ENCODE measurements around the gene TNNT1.

The TNNT1 gene

DNA sequence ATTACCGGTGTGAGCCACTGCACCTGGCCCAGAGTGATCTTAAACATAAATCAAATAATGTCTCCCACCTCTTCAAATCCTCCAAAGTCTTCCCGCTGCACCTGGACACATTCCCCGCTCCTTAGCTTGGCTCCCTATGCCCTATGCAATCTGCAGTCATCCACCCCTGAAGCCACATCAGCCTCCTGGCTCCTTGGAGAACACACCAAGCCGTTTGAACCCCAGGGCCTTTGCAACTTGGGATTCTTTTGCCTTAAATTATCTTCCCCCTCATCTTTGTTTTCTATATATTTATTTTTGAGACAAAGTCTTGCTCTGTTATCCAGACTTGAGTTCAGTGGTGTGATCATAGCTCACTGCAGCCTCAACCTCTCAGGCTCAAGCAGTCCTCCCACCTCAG lies 20.1 kb upstream of the TNNT1 start:
- TF ChIP-seq, protein P1, sequence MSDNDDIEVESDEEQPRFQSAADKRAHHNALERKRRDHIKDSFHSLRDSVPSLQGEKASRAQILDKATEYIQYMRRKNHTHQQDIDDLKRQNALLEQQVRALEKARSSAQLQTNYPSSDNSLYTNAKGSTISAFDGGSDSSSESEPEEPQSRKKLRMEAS (IDR thresholded peaks at IDR 0.05): no peak
- TF ChIP-seq TAF1 (IDR thresholded peaks at IDR 0.05; ENCODE audit: low read depth): no peak
- no peak for TF ChIP-seq RAD21 (IDR thresholded peaks at IDR 0.05; ENCODE audit: low read depth)
- no peak for TF ChIP-seq NFIC (IDR thresholded peaks at IDR 0.05)
- no peak for TF ChIP-seq ZBTB7A (IDR thresholded peaks at IDR 0.05; ENCODE audit: low read depth)
- no peak for TF ChIP-seq YY1 (IDR thresholded peaks at IDR 0.05; ENCODE audit: low read depth)
- TF ChIP-seq TCF12 (IDR thresholded peaks at IDR 0.05; ENCODE audit: low read depth): no peak
- no peak for TF ChIP-seq FOXM1 (IDR thresholded peaks at IDR 0.05; ENCODE audit: borderline replicate concordance, low read depth)
- TF ChIP-seq USF1 (IDR thresholded peaks at IDR 0.05): no peak
- TF ChIP-seq TEAD4 (IDR thresholded peaks at IDR 0.05): no peak
- no peak for TF ChIP-seq CEBPB (IDR thresholded peaks at IDR 0.05)
- no peak for TF ChIP-seq EP300 (IDR thresholded peaks at IDR 0.05; ENCODE audit: borderline replicate concordance)
- TF ChIP-seq, protein P2, sequence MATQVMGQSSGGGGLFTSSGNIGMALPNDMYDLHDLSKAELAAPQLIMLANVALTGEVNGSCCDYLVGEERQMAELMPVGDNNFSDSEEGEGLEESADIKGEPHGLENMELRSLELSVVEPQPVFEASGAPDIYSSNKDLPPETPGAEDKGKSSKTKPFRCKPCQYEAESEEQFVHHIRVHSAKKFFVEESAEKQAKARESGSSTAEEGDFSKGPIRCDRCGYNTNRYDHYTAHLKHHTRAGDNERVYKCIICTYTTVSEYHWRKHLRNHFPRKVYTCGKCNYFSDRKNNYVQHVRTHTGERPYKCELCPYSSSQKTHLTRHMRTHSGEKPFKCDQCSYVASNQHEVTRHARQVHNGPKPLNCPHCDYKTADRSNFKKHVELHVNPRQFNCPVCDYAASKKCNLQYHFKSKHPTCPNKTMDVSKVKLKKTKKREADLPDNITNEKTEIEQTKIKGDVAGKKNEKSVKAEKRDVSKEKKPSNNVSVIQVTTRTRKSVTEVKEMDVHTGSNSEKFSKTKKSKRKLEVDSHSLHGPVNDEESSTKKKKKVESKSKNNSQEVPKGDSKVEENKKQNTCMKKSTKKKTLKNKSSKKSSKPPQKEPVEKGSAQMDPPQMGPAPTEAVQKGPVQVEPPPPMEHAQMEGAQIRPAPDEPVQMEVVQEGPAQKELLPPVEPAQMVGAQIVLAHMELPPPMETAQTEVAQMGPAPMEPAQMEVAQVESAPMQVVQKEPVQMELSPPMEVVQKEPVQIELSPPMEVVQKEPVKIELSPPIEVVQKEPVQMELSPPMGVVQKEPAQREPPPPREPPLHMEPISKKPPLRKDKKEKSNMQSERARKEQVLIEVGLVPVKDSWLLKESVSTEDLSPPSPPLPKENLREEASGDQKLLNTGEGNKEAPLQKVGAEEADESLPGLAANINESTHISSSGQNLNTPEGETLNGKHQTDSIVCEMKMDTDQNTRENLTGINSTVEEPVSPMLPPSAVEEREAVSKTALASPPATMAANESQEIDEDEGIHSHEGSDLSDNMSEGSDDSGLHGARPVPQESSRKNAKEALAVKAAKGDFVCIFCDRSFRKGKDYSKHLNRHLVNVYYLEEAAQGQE (IDR thresholded peaks at IDR 0.05; ENCODE audit: low read depth): no peak
- TF ChIP-seq CREB1 (IDR thresholded peaks at IDR 0.05; ENCODE audit: low read depth): no peak
- no peak for TF ChIP-seq EGR1 (IDR thresholded peaks at IDR 0.05)

DNA sequence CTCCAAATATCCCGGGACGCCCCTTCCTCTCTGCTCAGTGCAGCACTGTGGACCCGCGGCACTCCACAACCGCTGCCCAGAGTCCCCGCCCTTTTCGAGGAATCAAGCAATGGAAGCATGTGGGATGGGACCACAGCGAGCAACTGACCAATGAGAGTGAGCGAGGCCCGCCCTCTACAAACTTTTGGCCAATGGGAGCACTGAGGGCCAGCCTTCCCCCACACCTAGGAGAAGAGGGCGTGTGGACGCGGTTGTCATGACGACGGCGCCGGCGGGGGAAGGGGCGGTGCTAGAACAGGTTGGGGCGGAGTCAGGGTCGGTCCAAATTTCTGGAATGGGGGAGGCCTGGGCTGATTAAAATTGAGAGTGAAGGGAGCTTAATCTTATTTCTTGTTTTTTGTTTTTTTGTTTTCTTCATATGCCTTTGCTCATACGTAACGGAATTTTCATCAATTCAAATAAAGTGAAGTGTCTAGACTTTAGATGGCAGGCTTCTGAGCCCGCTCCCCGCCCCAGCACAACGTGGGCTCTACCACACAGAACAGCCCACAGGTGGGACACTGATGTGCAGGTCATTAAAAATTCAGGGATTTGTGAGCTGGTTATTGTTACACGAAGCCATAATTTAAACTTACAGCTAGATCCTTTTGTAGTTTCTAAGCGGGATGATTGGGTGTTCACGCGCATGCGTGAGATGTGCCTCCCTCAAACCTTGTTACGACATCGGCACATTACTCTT lies 17.7 kb upstream of the TNNT1 start, which contains the start of gene DNAAF3:
DNAAF3 (minus strand) TSS at position 84 of the 739 bp plus-strand sequence. CDS start 200 bp downstream, outside the sequence.
- TF ChIP-seq EP300 (IDR thresholded peaks at IDR 0.05; ENCODE audit: borderline replicate concordance) (peak; percentile 38; the same call in 1 of the 2 replicates), CEBPB (IDR thresholded peaks at IDR 0.05) (peak; percentile 54; the same call in 1 of the 2 replicates), CREB1 (IDR thresholded peaks at IDR 0.05; ENCODE audit: low read depth) (no peak)

DNA sequence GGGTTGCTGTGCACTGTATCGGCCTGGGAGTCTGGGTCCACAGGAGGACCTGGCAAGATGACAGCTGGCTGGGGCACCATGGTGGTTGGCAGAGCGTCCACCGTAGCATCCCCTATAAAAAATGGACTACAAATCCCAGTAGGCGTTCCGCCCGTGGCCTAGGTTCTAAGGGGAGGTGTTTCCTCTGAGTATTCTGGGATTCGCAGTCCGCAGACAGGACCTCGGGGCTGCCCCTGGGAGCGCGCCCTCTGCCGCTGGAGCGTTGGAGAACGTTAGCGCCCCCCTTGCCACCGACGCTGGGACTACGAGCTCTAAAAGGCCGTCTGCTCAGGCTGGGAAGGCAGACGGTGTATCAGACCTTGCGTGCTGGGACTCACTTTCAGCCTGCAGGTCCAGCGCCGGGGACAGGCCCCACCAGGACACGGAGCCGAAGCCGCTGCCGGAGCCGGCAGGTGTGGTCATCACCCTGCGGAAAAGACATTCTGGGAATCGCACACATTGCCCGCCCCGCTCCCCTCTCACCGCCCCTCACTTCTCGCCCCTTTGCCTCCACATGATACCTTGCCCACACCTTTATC lies 17.0 kb upstream of the TNNT1 start:
- TF ChIP-seq YY1 (IDR thresholded peaks at IDR 0.05; ENCODE audit: low read depth) (no peak), TEAD4 (IDR thresholded peaks at IDR 0.05) (no peak), RAD21 (IDR thresholded peaks at IDR 0.05; ENCODE audit: low read depth) (peak; percentile 9; the same call in 1 of the 2 replicates)

DNA sequence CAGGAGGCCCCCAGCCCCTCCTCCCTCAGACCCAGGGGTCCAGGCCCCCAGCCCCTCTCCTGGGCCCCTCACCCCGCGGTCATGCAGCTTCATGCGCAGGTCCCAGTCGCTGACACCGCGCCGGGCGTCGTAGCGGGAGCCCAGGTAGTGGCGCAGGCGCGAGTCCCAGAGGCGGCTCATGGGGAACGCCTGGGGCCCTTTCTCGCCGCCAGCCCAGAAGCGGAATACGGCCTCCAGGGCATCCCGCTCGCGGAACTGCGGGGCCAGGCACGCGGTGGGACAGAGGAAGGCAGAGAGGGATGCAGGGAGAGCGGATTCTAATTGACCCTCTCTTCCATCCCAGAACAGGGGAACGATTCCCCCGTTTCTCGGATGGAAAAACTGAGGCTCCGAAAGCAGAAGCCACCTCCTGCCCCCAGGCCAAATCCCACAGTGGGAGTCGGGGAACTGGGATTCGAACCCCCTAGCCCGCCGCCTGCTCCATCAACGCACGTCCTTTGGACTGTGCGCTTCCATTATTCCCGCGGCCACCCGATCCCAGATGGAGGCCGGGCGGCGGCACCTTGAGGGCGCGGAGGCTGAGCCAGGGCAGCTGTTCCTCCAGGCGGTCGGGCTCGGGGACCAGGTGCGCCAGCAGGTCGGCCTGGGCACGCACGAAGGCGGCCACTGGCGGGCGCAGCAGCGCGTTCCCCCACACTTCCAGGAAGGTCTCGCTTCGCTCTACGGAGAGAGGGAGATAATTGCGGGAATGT lies 12.7 kb upstream of the TNNT1 start:
- no peak for TF ChIP-seq NFIC (IDR thresholded peaks at IDR 0.05)
- no peak for TF ChIP-seq ZBTB7A (IDR thresholded peaks at IDR 0.05; ENCODE audit: low read depth)
- no peak for TF ChIP-seq TCF12 (IDR thresholded peaks at IDR 0.05; ENCODE audit: low read depth)
- TF ChIP-seq CREB1 (IDR thresholded peaks at IDR 0.05; ENCODE audit: low read depth): no peak
- TF ChIP-seq YY1 (IDR thresholded peaks at IDR 0.05; ENCODE audit: low read depth): no peak
- no peak for TF ChIP-seq RAD21 (IDR thresholded peaks at IDR 0.05; ENCODE audit: low read depth)
- TF ChIP-seq, protein P2 (IDR thresholded peaks at IDR 0.05; ENCODE audit: low read depth): no peak

DNA sequence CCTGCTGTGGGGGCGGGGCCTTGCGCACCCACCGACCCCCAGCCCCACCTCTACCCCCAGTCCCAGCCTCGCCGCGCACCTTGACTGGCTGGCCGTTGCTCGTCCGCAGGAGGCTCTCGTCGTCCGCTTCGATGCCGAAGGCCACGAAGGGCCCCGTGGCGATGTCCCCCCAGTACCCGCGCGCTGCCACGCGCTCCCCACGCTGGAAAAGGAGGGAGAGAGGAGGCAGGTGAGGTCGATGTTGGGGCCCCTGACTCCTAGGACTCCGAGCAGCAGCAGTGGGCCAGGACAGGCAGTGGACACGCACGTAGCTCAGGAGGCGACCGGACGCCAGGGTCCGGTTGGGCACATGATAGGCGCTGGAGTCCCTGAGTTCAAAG lies 12.0 kb upstream of the TNNT1 start:
- TF ChIP-seq NFIC (IDR thresholded peaks at IDR 0.05): no peak
- no peak for TF ChIP-seq TCF12 (IDR thresholded peaks at IDR 0.05; ENCODE audit: low read depth)
- no peak for TF ChIP-seq RAD21 (IDR thresholded peaks at IDR 0.05; ENCODE audit: low read depth)
- TF ChIP-seq, protein P1 (IDR thresholded peaks at IDR 0.05): no peak
- TF ChIP-seq, protein P2 (IDR thresholded peaks at IDR 0.05; ENCODE audit: low read depth): no peak
- TF ChIP-seq CEBPB (IDR thresholded peaks at IDR 0.05): no peak
- TF ChIP-seq USF1 (IDR thresholded peaks at IDR 0.05): no peak
- no peak for TF ChIP-seq FOXM1 (IDR thresholded peaks at IDR 0.05; ENCODE audit: borderline replicate concordance, low read depth)
- TF ChIP-seq TEAD4 (IDR thresholded peaks at IDR 0.05): no peak
- TF ChIP-seq CREB1 (IDR thresholded peaks at IDR 0.05; ENCODE audit: low read depth): no peak
- TF ChIP-seq TAF1 (IDR thresholded peaks at IDR 0.05; ENCODE audit: low read depth): no peak
- no peak for TF ChIP-seq ZBTB7A (IDR thresholded peaks at IDR 0.05; ENCODE audit: low read depth)
- no peak for TF ChIP-seq EGR1 (IDR thresholded peaks at IDR 0.05)
- TF ChIP-seq EP300 (IDR thresholded peaks at IDR 0.05; ENCODE audit: borderline replicate concordance): no peak
- no peak for TF ChIP-seq YY1 (IDR thresholded peaks at IDR 0.05; ENCODE audit: low read depth)
